NCI-H526 (cell line): ENCODE results near the gene PET100.

ENCODE experiments used
- DNase-seq, 2 experiments: peaks; one replicate each; lab custom pipeline; 2025; lab: John Stamatoyannopoulos, UW

The PET100 gene

DNA sequence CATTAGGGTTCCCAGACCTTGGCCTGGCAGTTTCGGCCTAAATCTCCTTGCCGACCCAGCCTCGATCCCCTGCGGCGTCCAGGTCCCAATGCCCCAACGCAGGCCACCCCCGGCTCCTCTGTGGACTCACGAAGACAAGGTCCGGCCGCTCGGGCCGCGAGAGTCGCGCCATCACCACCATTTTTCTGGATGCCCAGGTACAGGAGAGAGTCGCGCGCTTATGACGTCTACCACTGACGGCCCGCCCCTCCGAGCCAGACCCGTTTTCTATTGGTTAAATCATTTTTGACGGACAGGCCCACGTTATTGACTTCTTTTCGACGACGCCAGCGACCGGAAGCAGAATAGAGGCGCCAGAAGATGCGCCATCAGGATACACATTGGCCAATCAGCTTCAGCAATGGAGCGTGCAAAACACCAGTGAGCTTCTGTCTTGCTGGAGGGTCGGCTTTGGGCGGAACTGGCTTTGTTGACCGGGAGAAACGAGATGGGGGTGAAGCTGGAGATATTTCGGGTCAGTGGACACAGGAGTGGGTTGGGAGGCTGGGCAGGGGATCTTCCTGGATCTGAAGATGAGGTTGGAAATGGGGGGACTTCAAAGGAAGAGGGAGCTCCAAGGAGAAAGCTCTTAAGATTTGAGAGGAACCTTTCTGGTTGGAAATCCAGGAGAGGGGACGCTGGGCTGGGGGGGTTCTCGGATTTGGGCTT lies at the start of gene PET100, which contains the start of gene XAB2:
Gene PET100 (plus strand): TSS at position 447 of the 708 bp plus-strand sequence. CDS start 41 bp downstream, at position 488.
Gene XAB2 (minus strand): TSS at position 199 of the 708 bp plus-strand sequence. CDS start 18 bp downstream, at position 181.
- DNase-seq: peak; percentile 95 to 96

DNA sequence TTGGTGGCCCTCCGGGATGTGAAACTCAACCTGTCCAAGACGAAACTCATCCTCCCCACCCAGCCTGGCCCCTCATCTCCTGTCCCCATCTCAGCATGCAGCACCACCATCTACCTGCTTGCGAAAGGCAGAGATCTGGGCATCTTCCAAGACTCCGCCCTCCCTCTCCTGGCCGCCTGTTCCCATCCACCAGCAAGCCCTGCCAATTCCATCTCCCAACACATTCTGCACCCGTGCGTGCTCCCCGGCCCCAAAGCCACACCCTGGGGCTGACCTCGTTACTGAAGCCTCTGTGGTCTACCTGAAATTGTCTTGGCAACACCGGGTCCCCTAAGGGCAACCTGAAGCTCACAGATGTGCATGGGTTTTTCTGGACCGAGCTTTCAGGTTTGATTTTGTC lies 47.1 kb upstream of the PET100 start:
- no peak for DNase-seq

DNA sequence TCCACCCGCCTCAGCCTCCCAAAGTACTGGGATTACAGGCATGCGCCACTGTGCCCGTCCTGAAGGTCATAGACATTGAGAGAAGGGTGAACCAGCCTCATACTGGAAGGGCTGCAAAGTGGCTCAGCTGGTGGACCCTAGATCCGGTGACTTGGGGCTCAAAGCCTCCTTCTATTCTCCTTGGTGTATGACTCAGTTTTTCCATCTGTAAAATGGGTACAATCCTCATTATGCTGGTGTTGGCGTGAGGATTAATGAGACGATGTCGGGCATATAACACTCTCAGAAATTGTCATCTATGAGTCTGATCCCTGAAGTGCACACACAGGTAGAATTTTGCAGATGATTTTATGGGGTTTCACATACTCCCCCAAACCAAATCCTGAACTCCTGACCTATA lies 39.8 kb upstream of the PET100 start:
- DNase-seq: no peak

GRCh38 chr19:7590256-7590655 lies 39.3 kb upstream of the PET100 start:
- DNase-seq: no peak

DNA sequence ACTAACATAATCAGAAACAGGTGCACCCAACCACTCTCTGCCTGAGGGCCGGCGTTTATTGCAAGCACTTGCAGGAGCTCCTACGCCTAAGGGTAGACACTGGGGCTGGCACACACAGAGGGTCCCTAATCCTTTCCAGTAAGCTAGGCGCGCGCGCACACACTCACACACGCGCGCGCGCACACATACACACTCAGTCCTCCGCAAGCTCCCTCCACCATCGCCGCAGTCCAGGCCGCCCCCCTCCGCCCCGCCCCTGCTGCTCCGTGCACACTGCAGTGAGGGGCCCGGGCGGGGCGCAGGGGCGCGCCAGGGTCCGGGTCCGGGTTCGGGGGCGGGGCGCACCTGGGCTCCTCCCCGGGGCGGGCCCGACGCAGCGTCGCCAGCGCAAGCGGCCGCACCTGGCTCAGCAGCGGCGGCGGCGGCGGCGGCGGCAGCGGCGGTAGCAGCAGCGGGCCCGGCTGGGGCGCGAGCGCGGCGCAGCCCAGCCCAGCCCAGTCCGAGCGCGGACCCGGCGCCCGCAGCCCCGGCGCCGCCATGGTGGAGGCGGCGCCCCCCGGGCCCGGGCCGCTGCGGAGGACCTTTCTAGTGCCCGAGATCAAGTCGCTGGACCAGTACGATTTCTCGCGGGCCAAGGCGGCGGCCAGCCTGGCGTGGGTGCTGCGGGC lies 34.0 kb upstream of the PET100 start, which contains the start of gene CAMSAP3:
Gene CAMSAP3 (plus strand): TSS at position 398 of the 668 bp plus-strand sequence. CDS start 140 bp downstream, at position 538.
- DNase-seq: peak; percentile 62 to 84

DNA sequence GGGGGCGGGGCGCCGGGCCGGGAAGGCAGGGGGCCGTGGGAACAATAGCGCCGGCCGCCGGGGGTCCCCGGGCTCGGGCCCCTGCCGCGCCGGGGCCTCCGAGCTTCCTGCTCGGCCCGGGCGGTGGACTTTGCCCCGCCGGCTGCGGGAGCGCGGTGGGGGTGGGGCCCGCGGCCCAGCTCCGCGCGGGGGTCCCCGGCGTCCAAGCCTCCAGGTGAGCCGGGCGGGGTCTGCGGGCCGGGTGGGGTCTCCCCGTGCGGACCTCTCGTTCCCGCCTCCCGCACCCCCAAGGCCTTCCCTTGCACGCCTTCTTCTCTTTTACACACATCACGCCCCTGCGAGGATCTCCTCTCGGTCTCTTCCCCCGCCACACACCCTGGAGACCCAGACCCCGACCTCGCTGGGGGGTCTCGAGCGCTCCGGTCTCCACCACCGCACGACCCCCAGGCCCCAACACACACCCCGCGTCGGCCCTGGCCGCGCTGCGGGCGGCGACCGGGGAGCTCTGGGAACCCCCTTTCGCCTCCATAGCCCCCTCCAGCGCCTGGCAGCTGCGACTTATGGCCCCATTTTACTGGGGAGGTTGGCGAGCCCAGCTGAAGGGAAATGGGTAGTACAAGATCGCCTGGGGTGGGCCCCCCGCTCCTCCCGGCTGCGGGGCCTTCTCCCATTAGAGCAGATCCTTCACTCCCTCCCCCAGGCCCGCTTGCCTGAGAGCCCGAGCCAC lies 33.2 kb upstream of the PET100 start:
- peak in 1 of 2 experiments; percentile 17 for DNase-seq

DNA sequence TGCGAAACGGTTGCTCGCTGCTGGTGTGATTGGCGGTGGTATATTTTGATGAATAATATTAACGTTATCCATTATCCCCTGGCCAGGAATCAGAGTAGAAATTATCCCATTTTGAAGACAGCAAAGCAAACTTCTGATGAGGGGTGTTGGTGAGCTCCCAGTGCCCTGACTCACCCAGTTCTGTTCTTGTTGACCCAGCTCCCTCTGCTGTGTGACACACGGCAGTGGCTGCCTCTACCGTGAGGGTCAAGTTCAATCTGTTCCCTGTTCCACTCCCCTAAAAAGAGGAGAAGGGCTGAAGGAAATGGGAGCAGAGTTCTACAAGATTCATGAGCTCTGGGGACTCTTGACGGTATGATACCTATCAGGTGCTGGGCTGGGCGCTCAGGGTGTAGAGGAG lies 31.9 kb upstream of the PET100 start:
- DNase-seq: no peak

DNA sequence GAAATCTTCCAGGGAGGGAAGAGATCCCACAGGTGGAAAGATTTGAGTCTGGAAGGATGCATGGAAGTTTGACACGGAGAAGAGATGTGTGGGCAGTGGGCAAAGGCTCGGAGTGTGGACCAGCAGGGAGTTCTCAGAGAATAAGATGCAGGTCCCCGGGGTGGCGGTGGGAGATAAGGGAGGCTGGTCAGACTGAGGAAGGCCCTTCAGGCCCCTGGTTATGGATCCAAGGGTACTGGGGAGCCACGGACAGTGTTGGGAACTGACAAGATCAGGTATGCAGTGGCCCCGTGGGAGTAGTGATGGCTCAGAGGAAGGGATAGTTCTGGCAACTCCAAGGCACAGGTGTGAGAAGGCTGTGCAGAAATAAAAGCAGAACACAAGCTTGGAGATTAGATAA lies 31.4 kb upstream of the PET100 start:
- no peak for DNase-seq

DNA sequence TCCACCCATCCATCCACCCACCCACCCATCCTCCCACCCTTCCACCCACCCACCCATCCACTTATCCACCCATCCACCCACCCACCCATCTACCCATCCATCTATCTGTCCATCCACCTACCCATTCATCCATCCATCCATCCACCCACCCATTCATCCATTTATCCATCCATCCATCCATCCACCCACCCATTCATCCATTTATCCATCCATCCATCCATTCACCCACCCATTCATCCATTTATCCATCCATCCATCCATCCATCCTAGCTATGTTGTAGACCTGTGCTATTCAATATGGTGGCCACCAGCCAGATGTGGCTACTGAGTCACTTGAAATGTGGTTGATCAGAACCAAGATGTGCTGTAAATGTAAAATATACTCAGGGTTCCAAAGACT lies 28.9 kb upstream of the PET100 start:
- no peak for DNase-seq

DNA sequence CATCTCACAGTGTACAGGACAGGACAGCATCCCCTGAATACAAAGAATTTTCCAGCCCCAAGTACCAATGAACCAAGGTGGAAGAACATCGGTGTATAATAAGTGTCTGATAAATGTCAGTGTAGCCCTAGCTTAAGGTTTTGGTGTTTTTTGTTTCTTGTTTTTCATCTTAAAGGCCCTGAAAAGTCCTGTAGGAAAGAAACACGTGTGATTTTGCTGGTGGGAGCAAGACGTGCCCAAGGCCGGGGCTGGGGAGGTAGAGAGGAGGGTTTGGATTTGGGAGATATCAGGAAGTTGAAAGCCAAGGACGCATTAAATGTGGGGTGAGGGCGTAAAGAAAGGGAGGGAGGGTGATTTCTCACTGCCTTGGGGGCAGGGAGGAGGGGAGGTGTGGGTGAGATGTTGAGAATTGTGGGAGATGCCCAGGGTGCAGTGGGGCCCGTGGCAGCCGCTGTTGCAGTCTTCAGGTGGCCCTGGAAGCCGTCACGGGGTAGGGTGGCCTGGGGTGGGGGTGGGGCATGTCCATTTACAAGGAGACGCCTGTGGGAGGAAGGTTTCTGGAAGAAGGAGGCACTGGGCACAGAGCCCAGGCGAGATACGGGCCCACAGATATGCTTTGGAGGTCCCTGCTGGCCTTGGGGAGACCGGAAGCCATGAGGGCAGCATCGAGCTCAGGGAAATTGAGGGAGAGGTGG lies 27.2 kb upstream of the PET100 start:
- no peak for DNase-seq

DNA sequence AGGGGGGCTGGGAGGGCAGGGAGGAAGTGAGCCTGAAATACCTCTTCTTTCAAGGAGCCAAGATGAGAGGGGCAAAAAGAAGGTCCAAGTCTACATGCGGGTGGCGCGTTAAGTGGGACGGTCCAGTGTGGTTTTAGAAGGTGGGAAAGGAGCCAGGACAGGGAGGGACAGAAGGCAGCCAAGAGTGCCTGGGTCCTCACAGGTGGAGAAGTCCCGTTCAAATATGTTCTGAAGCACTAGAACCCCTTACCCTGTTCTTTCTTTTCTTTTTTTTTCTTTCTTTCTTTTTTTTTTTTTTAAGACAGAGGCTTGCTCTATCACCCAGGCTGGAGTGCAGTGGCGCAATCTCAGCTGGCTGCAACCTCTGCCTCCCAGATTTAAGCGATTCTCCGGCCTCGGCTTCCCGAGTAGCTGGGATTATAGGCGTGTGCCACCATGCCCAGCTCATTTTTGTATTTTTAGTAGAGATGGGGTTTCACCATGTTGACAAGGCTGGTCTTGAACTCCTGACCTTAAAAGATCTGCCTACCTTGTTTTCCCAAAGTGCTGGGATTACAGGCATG lies 26.6 kb upstream of the PET100 start:
- no peak for DNase-seq

DNA sequence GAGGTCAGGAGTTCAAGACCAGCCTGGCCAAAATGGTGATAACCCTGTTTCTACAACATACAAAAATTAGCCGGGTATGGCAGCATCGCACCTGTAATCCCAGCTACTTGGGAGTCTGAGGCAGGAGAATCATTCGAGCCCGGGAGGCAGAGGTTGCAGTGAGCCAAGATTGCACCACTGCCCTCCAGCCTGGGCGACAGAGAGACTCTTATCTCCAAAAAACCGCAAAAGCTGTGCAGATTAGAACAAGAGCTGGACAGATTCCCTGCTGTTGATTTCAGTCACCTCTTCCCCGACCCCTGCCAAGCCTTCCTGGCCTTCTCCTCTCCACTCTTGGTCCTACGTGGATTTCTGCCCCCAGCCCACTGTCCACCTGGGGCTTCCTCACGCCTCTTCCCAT lies 25.7 kb upstream of the PET100 start:
- no peak for DNase-seq

DNA sequence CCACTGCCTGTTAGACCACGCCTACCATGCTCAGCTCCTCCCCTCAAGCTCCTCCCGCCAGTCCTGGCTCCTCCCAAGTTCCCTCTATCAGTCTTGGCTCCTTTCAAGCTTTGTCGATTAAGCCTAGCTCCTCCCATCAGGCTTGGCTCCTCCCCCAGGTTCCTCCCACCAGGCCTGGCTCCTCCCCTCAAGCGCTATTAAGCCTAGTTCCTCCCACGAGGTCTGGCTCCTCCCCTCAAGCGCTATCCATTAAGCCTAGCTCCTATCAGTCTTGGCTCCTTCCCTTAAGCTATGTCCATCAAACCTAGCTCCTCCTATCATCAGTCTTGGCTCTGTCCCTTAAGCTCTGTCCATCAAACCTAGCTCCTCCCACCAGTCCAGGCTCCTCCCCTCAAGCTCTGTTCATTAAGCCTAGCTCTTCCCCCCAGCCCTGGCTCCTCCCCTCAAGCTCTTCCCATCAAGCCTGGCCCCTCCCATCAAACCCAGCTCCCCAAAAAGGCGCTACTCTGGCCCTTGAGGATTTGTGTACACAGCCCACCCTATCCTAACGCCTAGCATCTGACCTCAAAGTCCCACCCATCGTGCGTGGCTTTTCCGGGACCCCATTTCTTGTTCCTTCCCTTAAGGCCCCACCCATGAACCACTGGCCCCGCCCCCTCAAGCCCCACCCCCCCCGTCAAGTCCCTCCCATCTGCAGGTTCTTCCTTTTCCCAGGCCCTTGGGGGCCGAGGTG lies 23.9 kb upstream of the PET100 start:
- DNase-seq: peak; percentile 34 to 61

- no peak for DNase-seq
Measured at GRCh38 chr19:7606289-7606688, 23.3 kb upstream of the PET100 start.

DNA sequence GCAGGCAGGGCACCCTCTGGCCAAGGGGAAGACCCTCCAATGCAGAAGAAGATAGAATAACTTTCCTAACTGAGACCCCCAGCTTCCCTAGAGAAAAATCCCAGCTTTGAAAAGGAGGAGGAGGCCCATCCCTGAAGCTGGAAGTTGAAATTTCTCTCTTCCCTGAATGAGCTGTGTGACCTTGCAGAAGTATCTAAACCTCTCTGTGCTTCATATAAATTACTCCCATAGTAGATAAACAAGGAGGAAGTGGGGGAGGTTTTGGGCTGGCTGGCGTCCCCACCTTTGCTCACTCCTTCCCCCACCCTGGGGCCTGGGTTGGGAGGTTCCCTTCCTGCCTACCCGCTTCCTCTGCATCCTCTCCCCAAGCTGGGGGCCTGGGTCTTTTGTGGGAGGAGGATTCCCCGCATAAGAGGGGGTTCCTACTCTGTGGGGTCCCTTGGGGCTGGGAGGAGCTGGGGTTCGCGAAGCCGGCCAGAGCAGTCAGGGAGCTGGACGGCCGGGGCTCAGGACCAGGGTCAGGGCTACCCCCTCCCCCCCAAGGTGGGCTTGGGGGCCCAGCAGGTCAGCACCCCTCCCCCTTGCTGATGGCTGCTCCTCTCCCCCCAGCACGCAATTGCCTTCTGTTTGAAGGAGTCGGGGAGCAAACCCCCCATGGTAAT lies 22.2 kb upstream of the PET100 start:
- no peak for DNase-seq

- DNase-seq: no peak
Measured at GRCh38 chr19:7607874-7608560, 21.6 kb upstream of the PET100 start.

DNA sequence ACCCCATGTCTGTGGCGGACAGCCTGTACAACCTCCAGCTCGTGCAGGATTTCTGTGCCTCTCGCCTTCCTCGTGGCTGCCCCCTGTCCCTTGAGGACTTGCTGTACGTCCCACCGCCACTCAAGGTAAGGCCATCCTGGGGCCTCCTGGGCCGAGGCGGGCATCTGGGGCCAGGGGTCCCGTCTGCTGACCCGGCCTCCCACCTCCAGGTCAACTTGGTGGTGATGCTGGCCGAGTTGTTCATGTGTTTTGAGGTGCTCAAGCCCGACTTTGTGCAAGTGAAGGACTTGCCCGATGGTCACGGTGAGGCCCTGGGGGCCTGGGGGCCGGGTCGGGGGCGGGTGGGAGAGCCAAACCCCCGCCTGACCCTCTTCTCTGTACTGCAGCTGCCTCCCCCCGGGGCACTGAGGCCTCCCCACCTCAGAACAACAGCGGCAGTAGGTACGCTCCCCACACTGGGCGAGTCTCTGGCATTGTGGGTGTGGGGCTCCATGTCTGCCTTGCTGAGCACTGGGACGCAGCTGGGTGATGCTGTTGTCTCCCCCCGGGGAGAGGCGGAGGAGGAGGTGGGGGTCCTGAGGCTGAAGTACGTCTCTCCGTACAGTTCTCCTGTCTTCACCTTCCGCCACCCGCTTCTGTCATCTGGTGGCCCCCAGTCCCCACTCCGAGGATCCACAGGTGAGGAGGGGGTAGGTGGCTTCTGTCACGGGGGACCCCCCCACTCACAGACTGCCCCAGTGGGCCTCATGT lies 18.9 kb upstream of the PET100 start:
- DNase-seq: no peak

DNA sequence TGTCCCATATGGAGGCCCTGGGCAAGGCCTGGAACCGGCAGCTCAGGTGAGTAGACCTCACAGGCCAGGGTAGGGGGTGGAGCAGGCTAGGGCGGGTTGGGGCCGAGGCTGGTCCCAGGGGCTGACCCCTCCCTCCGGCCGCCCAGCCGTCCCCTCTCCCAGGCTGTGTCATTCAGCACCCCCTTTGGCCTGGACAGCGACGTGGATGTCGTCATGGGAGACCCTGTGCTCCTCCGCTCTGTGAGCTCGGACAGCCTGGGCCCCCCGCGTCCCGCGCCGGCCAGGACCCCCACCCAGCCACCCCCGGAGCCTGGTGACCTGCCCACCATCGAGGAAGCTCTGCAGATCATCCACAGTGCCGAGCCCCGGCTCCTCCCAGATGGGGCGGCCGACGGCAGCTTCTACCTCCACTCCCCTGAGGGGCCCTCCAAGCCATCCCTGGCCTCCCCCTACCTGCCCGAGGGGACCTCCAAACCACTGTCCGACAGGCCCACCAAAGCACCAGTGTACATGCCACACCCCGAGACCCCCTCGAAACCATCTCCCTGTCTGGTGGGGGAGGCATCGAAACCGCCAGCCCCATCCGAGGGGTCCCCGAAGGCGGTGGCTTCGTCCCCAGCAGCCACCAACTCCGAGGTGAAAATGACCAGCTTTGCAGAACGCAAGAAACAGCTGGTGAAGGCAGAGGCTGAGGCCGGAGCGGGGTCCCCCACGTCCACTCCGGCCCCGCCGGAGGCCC lies 17.9 kb upstream of the PET100 start:
- DNase-seq: no peak
